A375 (cell line): ENCODE measurements around the gene CD200R1L. TPM values are rescaled to one million over a fixed set of nuclear protein-coding genes. Genes with fewer than 3 reads are reported as not detected.

ENCODE experiments used
- total RNA-seq: library from RNA; depleted of rRNA; stranded (reverse); fragments of >200 nt; shearing (Covaris generic); gene quantifications from 2 replicates; pipeline ENCODE4 v1.2.3, GENCODE V29; 2014; rRNA removed

The CD200R1L gene
- total RNA-seq = not detected in 2 replicates

DNA sequence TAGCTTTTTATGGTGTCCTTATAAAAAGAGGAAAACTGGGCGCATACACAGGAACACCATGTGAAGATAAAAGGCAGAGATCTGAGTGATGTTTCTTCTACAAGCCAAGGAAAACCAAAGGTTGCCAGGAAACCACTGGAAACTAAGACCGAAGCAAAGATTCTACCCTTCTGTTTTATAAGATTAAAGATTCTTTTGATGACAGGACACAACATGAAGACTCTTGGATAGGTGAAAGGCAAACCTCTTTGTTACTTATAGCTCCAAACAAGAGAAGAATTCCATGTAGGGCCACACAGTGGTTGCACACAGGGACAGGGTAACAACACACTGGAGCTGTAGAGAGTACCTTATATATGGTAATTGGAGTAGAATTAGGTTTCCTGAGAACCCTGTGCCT, at the start of gene CD200R1L:
Gene CD200R1L, minus strand, starts transcription at position 101 of the 400 bp plus-strand sequence. CDS start 17,497 bp downstream, outside the sequence.

Other genes starting within 250 kb of the CD200R1L start
- 3.7 and 6.2 TPM in 2 replicates for gene CCDC80, start 205.7 kb downstream of the CD200R1L start, total RNA-seq
- 0.05 TPM in 1 of 2 replicates, not detected in the other for gene CD200R1, start 128.2 kb upstream of the CD200R1L start, total RNA-seq
- gene GTPBP8, start 144.1 kb upstream of the CD200R1L start, total RNA-seq = 42.5 and 43.0 TPM in 2 replicates